Measurements from ENCODE around the gene LRMDA. TPM values are rescaled to one million over a fixed set of nuclear protein-coding genes. Genes with fewer than 3 reads are reported as not detected.

Gene LRMDA
- total RNA-seq, 4 donors from 2014 or later: 7.3 to 20.1 (median 8.4) TPM

GRCh38 chr10:76033457-76034196 lies 602.2 kb downstream of the LRMDA start:
- peaks cover 0 to 5% (median 0%) of the 10 kb centered on the region in 3 donors for H3K9me3 ChIP-seq
- 57 to 69% methylated on average over 11 of the region's 15 CpGs for WGBS, 2 donors (ENCODE audit: low coverage in 1 of 2)
- H3K27ac ChIP-seq: peak overlapping the region in 1 of 4 donors; percentile 40
- no peaks in the 10 kb centered on the region for H3K36me3 ChIP-seq
- no peaks in the 10 kb centered on the region for H3K27me3 ChIP-seq
- H3K4me1 ChIP-seq: peaks cover 0 to 44% (median 10%) of the 10 kb centered on the region in 3 donors
- TF ChIP-seq POLR2A (IDR thresholded peaks at IDR 0.05) (no peak), CTCF (IDR thresholded peaks at IDR 0.05) (peak in 1 of 4 experiments; percentile 17)
- ATAC-seq: no peak
- H3K4me3 ChIP-seq: no peak overlapping the region

- ATAC-seq: no peak
- WGBS, 2 donors (ENCODE audit: low coverage in 1 of 2): 48 to 53% methylated on average over 3 to 17 of the region's 23 CpGs
- H3K36me3 ChIP-seq: no peaks in the 10 kb centered on the region
- H3K9me3 ChIP-seq: peaks cover 0 to 12% (median 0%) of the 10 kb centered on the region in 3 donors
- H3K27ac ChIP-seq: peak overlapping the region in 2 of 4 donors; percentile 68 to 74
- H3K4me3 ChIP-seq: peak overlapping the region in 1 of 2 donors; percentile 31
- H3K27me3 ChIP-seq: no peaks in the 10 kb centered on the region
- H3K4me1 ChIP-seq: peaks cover 0 to 44% (median 10%) of the 10 kb centered on the region in 3 donors
- no peak for TF ChIP-seq POLR2A (IDR thresholded peaks at IDR 0.05)
- no peak for TF ChIP-seq EP300 (IDR thresholded peaks at IDR 0.05)
- no peak for TF ChIP-seq CTCF (IDR thresholded peaks at IDR 0.05)
- TF ChIP-seq POLR2AphosphoS5 (IDR thresholded peaks at IDR 0.05): no peak
These were observed 603.2 kb downstream of the LRMDA start for GRCh38 chr10:76034353-76035205.

- Histone ChIP-seq H3K27ac (peak overlapping the region in 3 of 4 donors; percentile 68 to 74 (median 73)), H3K4me3 (peak overlapping the region in 1 of 2 donors; percentile 31), H3K9me3 (peaks cover 0 to 12% (median 0%) of the 10 kb centered on the region in 3 donors), H3K36me3 (no peaks in the 10 kb centered on the region), H3K4me1 (peaks cover 0 to 44% (median 10%) of the 10 kb centered on the region in 3 donors), H3K27me3 (no peaks in the 10 kb centered on the region)
- no peak for TF ChIP-seq POLR2A (IDR thresholded peaks at IDR 0.05)
- TF ChIP-seq POLR2AphosphoS5 (IDR thresholded peaks at IDR 0.05): peak; percentile 6
- peak in 2 of 4 experiments; percentile 4 to 9 for TF ChIP-seq CTCF (IDR thresholded peaks at IDR 0.05)
- TF ChIP-seq EP300 (IDR thresholded peaks at IDR 0.05): no peak
- WGBS, 2 donors (ENCODE audit: low coverage in 1 of 2): 30 to 46% methylated on average over 12 to 15 of the region's 20 CpGs
- peak; percentile 56 for ATAC-seq
These were observed 604.0 kb downstream of the LRMDA start for GRCh38 chr10:76035206-76036110.

GRCh38 chr10:76036111-76036940 lies 604.9 kb downstream of the LRMDA start:
- Histone ChIP-seq H3K27ac (peak overlapping the region in 3 of 4 donors; percentile 68 to 74 (median 73)), H3K9me3 (peaks cover 0 to 12% (median 0%) of the 10 kb centered on the region in 3 donors), H3K4me3 (peak overlapping the region in 1 of 2 donors; percentile 31), H3K27me3 (no peaks in the 10 kb centered on the region), H3K4me1 (peaks cover 0 to 44% (median 10%) of the 10 kb centered on the region in 3 donors), H3K36me3 (no peaks in the 10 kb centered on the region)
- 22 to 24% methylated on average over 10 to 13 of the region's 18 CpGs for WGBS, 2 donors (ENCODE audit: low coverage in 1 of 2)
- TF ChIP-seq POLR2AphosphoS5 (IDR thresholded peaks at IDR 0.05) (peak; percentile 23), POLR2A (IDR thresholded peaks at IDR 0.05) (no peak), CTCF (IDR thresholded peaks at IDR 0.05) (peak; percentile 90 to 97 (median 92))
- ATAC-seq: peak; percentile 66
